Limb (tissue), 2 donors: Measurements from ENCODE around the gene SPG21.

ENCODE experiments used
- DNase-seq, 2 donors: peaks; one replicate each; pipeline ENCODE4 v3.0.0-alpha.2; 2016; ENCODE audit errors: extremely low spot score in 2 of 2

The SPG21 gene

GRCh38 chr15:64943512-64944225 lies 46.0 kb downstream of the SPG21 start:
- DNase-seq, result no peak

DNA sequence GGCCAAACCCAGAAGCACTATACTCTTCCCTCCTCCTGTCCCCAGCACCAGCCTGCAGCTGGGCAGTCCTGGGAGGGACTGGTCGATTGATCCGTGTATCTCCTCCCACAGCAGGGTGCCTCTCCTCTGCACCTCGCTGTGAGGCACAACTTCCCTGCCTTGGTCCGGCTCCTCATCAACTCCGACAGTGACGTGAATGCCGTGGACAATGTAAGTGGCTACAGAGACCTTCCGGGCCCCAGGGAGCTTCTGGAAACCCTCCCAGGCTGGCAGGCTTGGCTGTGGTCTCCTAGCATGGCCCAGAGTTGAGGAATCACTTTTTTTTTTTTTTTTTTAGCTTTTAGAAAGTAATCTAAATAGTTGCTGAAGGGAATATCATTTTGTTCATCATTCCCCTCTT lies 47.4 kb downstream of the SPG21 start:
- no peak for DNase-seq

DNA sequence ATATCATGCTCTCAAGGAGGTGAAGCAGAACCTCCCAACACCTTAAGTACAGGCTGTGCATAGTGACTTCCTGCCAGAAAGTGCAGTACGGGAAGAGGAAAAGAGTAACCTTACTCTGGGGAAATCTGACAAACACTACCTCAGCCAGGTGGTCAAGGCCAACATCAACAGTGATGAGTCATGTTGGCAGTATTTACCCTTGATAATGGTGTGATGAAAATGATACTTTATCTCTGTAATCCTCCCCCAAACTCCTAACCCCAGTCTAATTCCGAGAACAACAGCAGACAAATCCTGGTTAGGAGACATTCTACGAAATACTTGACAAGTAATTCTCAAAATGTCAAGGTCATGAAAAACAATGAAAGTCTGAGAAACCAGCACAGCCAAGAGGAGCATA lies 51.5 kb downstream of the SPG21 start:
- no peak for DNase-seq

DNA sequence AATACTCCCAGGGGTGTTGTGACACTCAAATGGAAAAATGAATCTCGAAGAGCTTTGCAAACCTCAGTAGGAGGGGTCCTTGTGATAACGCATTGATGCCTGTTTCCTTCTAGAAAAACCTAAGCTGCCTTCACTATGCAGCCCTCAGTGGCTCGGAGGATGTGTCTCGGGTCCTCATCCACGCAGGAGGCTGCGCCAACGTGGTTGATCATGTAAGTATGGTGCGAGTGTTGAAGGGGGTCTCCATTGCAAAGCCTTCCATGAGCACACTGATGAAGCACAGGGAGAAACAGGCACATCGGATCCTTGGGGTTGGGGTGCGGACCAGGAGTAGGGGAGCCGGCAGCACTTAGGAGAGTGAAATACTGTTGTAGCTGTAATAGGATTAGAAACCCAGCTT lies 55.7 kb downstream of the SPG21 start:
- DNase-seq, result no peak

DNA sequence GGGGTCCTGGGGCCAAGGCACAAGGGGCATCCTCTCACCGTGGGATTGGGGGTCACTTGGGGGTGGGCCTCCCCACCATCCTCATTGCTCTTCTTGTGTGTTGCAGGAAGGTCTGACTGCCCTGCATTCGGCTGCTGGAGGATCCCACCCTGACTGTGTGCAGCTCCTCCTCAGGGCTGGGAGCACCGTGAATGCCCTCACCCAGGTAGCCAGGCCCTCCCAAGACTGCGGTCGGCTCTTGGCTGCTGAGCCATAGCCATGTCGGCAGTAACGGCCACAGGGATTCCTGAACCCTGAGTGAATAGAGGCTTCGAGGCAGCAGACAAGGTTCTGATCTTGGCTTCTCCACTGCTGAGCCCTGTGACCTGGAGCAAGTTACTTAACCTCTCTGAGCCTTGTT lies 58.3 kb downstream of the SPG21 start:
- no peak for DNase-seq

DNA sequence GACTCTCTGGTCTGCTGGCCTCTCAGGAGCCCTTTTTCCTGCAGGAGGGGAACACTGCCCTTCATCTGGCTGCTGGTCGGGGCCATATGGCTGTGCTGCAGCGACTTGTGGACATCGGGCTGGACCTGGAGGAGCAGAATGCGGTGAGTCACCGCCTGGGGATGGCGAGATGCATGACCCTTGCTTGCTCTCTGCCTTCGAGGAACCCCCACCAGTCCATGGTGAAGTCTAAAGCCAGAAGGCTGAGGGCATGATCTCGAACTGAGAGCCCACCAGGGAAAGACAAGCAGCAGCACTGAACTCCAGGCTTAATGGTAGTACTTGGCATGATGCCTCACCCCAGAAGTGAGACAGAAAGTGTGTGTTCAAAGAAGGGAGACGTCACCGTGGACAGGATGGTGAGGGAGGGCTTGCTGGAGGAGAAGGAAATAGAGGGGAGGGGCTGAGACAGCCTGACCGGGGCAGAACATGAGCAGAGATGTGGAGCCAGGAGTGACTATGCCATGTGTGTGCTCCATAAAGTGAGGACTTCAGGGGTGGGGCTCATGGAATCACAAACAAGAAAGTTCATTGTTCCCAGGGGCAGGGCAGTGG lies 58.8 kb downstream of the SPG21 start:
- DNase-seq, result no peak

- DNase-seq, result no peak
Observed at GRCh38 chr15:64930019-64930652, 59.6 kb downstream of the SPG21 start.

- DNase-seq, result no peak
Observed at GRCh38 chr15:64928626-64929220, 61.0 kb downstream of the SPG21 start.

DNA sequence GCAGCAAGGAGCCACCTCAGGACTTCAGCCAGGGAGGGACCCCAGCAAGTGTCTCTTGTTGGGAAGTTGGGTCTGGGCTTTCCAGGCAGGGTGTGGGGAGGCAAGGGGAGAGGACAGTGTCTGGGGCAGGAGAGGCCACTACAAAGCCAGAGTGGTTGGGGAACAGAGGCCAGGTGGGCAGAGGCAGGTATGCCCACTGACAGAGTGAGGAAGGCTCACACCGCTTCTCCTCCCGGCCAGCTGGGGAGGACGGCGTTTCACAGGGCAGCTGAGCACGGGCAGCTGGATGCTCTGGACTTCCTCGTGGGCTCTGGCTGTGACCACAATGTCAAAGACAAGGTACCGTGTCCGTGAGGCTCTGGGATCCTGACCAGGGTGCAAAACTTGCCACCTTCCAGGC lies 63.1 kb downstream of the SPG21 start:
- no peak for DNase-seq

DNA sequence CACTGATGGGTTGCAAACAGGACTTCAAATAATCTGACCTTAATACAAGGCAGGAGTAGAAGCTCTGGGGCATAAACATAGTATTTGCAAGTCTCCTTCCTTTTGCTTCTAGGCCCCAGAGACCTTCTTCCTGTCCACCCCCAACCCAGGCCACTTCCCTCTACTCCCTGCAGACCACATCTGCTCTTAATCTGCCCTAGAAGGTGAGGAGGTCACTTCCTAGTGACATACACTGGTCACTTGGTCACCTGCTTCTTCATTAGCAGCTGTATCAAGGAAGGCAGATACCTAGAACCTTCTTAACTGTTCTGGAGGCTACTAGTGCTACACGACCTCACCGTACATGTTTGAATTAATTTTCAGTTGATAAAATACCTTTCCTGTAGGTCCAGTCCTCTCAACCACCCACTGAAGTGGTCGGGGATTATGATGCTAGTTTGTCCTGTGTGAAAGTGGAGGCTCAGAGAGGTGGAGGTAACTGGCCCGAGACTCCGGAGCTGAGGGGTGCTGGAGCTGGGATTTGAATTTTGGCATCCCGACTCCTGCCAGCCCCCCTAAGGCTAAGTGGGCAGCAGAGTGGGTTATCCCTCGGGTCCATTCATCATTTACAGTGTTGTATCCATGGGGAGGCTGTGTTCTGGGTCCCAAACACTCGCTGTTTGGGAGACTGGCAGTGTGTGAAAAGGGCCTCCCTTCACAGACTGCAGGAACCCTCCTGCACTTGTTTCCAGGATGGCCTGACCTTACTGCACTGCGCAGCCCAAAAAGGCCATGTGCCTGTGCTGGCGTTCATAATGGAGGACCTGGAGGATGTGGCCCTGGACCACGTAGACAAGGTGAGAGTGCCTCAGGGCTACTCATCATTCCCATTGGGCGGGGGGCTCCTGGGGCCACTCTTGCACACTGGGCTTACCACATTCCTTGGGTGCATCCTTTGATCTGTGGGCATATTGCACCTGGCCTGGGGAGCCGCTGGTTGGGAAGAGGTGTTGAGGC lies 64.1 kb downstream of the SPG21 start:
- DNase-seq, result no peak

DNA sequence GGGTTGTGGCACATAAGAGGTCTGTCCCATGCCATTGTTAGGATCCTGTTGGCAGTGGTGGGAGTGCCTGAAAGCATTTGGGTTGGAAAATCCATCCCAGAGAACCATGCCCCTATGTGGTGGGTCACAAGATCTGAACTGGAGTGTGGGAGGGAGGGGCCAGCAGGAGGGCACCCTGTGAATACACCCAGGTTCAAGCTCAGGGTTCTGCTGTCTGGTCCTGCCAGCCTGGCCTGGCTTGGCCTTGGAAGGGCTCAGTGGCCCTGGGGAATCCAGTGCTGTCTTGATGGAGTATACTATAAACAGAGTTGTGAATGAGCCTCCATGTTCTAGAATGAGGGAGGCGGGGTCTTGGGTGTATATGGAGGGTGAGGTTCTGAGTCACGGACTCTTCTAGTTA lies 66.2 kb downstream of the SPG21 start:
- DNase-seq, result no peak

DNA sequence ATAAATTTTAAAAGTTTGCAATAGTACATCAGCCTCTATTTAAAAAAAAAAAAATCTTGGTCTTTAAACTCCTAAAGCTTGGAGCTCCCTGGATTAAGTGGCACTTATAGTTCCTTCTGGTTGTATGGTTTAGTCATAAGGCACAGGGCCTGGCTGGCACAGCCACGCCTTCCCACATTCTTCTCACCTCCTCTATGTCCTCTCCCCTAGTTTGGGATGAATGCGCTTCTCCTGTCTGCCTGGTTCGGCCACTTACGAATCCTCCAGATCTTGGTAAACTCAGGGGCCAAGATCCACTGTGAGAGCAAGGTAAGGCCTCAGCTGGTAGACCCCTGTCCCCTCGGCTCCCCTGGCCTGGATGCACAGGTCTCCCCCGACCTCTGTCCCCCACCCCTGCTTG lies 68.0 kb downstream of the SPG21 start:
- no peak for DNase-seq

DNA sequence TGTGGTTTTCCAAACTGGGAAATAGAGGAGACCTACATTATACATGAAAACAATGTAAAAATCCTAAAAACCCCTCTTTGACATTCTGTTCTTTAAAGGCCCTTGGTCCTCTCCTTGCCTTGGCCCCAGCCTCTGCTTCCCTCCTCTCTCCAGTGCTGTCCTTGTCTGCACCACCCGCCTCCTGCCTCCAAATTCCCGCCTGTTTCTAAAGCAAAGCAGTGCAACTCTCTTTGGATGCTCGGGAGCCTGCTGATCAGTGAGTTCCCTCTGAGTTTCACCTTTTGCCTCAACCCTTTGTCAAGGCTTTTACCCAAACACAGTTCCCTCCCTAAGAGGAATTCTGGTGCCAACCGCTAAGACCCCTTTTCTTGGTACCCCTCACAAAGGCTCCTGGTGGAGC lies 70.0 kb downstream of the SPG21 start:
- no peak for DNase-seq

- DNase-seq, result no peak
Observed at GRCh38 chr15:64917211-64917610, 72.5 kb downstream of the SPG21 start.

DNA sequence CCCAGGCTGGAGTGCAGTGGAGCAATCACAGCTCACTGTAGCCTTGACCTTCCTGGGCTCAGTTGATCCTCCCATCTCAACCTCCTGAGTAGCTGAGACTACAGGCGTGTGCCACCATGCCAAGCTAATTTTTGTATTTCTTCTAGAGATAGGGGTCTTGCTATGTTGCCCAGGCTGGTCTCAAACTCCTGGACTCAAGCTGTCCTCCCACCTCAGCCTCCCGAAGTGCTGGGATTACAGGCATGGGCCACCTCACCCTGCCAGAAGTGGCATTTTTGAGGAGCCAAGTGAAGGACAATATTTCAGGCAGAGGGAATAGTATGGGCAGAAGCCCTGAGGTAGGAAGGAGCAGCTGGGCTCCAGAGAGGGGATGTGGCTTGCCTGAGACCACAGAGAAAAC lies 73.3 kb downstream of the SPG21 start:
- DNase-seq, result no peak

- no peak for DNase-seq
Observed at GRCh38 chr15:64915518-64916227, 74.0 kb downstream of the SPG21 start.
